HG02678 (cell line): ENCODE results near the gene PPM1H.
"Not testable (repeated sequence)": the region's sequence is repeated elsewhere in the genome, so short reads cannot be mapped to it uniquely, and the experiment has no call there.

Experiments used
- ATAC-seq: cut with Tn5 transposase; IDR thresholded peaks from one replicate; pipeline ENCODE4 v1.9.1; 2021; ENCODE audit warnings: mild to moderate bottlenecking, moderate library complexity; ENCODE audit not compliant: unreplicated experiment

The PPM1H gene

DNA sequence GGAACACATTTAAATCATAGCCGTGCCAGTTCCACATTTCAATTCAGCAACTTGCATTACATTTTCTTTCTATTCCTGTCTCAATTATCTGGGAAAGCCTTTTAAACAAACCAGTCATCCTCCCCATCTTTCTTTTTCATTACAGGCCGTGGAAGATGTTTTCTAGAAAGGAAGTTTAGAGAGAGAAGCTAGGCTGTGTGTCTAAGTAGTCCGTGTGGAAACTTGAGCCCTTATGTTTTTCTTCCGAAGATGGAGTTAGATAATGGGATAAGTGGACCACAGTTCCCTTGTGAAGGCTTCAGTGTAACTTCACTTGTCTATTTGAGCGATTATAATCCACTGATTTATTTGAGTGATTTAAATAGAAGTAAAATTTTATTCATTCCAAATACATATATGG, 12.4 kb upstream of the PPM1H start:
- ATAC-seq: no peak

GRCh38 chr12:62943779-62944395, 8.9 kb upstream of the PPM1H start:
- ATAC-seq: no peak

GRCh38 chr12:62942316-62942715, 7.4 kb upstream of the PPM1H start:
- not testable (repeated sequence) for ATAC-seq

- peak; percentile 45 for ATAC-seq
These were observed 631 bp downstream of the PPM1H start for GRCh38 chr12:62934239-62934798.

DNA sequence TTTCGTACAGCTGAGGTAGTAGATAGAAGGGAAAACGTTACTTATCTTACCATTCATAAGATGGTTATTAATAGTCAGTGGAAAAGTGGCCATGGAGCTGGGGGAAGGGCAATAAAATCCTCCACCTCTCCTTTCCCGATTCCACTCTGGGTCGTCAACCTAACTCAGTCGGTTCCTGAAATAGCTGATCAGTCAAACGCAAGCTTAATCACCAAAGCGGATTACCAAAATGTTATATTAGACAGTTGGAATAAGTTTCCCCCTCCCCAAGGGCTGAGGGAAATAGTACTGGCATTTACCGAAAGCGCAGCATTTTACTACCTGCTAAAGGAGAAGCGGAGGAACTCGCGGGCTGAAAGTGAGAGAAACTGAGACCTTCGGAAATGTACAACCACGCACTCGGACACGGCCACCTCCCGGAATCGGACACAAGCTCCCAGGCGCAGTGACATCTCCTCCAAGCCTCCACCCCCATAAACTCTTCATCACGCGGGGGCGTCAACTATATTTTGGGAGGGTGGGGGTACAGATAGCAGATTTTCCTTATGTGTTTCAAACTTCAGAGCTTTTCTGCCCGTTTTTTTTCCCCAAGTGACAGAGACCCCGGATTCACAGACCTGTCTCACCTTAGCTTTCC, 1.2 kb downstream of the PPM1H start:
- no peak for ATAC-seq

GRCh38 chr12:62933220-62933601, 1.7 kb downstream of the PPM1H start:
- no peak for ATAC-seq

GRCh38 chr12:62931477-62931876, 3.5 kb downstream of the PPM1H start:
- no peak for ATAC-seq

- no peak for ATAC-seq
These were observed 4.2 kb downstream of the PPM1H start for GRCh38 chr12:62930546-62931425.

- no peak for ATAC-seq
These were observed 6.3 kb downstream of the PPM1H start for GRCh38 chr12:62928632-62929031.

DNA sequence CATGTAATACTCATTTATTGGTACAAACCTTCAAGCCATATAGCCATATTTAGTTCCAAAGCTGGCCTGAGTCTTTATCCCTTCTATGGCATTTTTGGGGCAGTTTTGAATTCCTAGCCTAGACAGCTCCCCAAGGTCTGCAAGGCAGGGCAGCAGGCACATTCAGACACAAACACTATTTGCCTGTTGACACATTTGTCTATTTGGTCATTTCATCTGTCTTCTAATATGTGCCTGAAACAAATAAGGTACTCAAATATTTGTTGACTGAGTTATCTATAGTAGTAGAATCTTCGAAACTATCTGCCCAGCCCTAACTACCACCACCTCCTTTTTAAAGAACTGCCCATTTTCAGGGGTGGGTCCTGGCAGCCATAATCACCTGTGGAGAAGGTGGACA, 9.3 kb downstream of the PPM1H start:
- ATAC-seq: no peak

GRCh38 chr12:62924084-62924483, 10.9 kb downstream of the PPM1H start:
- ATAC-seq: no peak

- ATAC-seq: no peak
These were observed 12.4 kb downstream of the PPM1H start for GRCh38 chr12:62922539-62922938.

GRCh38 chr12:62919838-62920237, 15.1 kb downstream of the PPM1H start:
- ATAC-seq: no peak

DNA sequence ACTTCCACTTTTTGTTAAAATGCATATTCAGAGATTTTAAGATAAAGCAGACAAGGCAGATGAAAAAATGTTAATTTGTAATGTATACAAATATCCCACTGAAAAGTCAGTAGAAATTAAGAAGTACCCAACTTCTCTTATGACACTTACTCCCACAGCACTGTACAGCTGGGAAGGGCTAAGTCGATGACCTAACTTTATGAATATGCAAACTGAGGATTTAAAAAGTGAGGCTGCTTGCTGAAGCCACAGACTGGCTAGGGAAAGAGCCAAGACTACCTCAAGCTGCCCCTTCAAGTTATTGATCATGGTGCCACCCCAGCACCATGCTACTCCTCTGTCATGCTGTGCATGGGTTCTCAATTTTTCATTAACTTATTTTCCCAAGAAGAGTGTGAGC, 17.0 kb downstream of the PPM1H start:
- no peak for ATAC-seq

DNA sequence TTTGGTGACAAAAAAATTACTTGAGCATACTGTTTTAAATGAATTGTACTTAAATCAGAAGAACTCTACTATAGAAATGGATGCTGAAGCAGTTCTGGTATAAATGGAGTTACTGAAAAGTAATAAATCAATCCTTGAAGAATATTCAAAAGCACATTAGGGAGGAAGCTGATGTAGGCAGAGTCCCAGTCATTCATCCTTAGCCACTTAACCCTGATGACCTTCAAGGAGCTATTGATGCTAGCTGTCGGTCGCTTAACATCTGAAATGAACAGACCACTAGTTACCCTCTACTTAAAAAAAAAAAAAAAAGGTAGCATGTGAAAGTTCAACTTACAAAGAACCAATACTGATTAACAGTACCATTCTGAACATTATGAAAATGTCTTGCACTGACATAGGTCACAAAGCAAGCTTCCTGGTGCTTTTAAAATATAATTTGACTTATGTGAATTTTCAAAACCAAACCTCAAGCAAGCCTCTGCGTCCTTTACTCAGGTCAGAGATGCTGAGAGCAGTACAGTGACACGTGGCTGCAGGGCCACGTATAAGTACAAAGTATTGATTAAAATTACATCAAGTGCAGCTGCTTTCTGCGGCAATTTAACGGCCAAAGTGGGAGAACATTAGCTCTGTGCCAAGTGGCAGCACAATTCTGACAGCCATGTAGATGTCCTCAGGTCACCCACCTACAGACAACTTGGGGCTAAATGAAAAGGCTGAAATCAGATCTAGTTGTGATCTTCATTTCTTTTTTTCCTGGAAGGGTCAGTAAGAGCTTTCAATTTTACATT, 18.1 kb downstream of the PPM1H start:
- ATAC-seq: no peak

DNA sequence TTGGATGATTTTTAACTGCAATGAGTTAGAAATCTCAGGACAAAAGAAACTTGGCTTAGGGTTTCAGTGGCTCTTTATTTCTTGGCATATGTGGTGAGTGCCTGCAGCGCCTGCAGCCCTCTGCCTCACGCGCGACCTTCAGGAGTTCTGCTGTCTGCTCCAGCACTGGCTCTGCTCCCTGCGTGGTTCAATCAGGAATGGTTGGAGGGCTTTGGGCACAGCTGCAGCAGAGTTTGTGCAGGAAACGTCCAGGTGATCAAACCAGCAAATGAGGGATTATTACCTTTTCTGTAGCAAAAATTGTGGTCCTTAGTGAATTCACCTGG, 19.8 kb downstream of the PPM1H start:
- no peak for ATAC-seq

- ATAC-seq: no peak
These were observed 20.3 kb downstream of the PPM1H start for GRCh38 chr12:62914443-62915203.

- ATAC-seq: no peak
These were observed 21.6 kb downstream of the PPM1H start for GRCh38 chr12:62913380-62913779.

GRCh38 chr12:62912644-62913043, 22.3 kb downstream of the PPM1H start:
- ATAC-seq: no peak

GRCh38 chr12:62911286-62911685, 23.7 kb downstream of the PPM1H start:
- no peak for ATAC-seq
